Measurements from ENCODE around the gene DRD2. TPM values are rescaled to one million over a fixed set of nuclear protein-coding genes. Genes with fewer than 3 reads are reported as not detected.
"Not testable (repeated sequence)": the region's sequence is repeated elsewhere in the genome, so short reads cannot be mapped to it uniquely, and the experiment has no call there.

DRD2 gene
- 0.37 TPM for polyA plus RNA-seq (ENCODE audit: insufficient read length)
- long read RNA-seq, donor 1 = 0 reads
- long read RNA-seq, donor 2 = 0 reads
- long read RNA-seq, donor 3 = 0 reads
- long read RNA-seq, donor 4 = 0 reads
- long read RNA-seq, donor 5 = 0 reads
- long read RNA-seq, donor 6 = 0 reads
- long read RNA-seq, donor 7 = 0 reads
- long read RNA-seq, donor 8 = 0 reads

- DNase-seq = no peak
Observed at GRCh38 chr11:113475160-113475761, at the start of gene DRD2. TSS of gene DRD2 (minus strand) at chr11:113475398. CDS start at chr11:113424651, 50,747 bp downstream.

- not testable (repeated sequence) for DNase-seq
Observed at GRCh38 chr11:113523906-113524305, 48.7 kb upstream of the DRD2 start.

GRCh38 chr11:113521737-113522517, 46.7 kb upstream of the DRD2 start:
- no peak for DNase-seq

GRCh38 chr11:113519989-113520613, 44.9 kb upstream of the DRD2 start:
- no peak for DNase-seq

GRCh38 chr11:113518716-113519495, 43.7 kb upstream of the DRD2 start:
- no peak for DNase-seq

- DNase-seq = no peak
Observed at GRCh38 chr11:113517361-113517760, 42.2 kb upstream of the DRD2 start.

- no peak for DNase-seq
Observed at GRCh38 chr11:113514856-113515255, 39.7 kb upstream of the DRD2 start.

GRCh38 chr11:113507341-113507740, 32.1 kb upstream of the DRD2 start:
- no peak for DNase-seq

GRCh38 chr11:113506893-113507292, 31.7 kb upstream of the DRD2 start:
- DNase-seq = no peak

- no peak for DNase-seq
Observed at GRCh38 chr11:113506461-113506860, 31.3 kb upstream of the DRD2 start.

GRCh38 chr11:113505541-113506375, 30.6 kb upstream of the DRD2 start:
- DNase-seq = peak; percentile 12

- no peak for DNase-seq
Observed at GRCh38 chr11:113505046-113505445, 29.8 kb upstream of the DRD2 start.

- no peak for DNase-seq
Observed at GRCh38 chr11:113504586-113504985, 29.4 kb upstream of the DRD2 start.

- DNase-seq = no peak
Observed at GRCh38 chr11:113504071-113504470, 28.9 kb upstream of the DRD2 start.

- no peak for DNase-seq
Observed at GRCh38 chr11:113497066-113497910, 22.1 kb upstream of the DRD2 start.

GRCh38 chr11:113496026-113496651, 20.9 kb upstream of the DRD2 start:
- DNase-seq = no peak

GRCh38 chr11:113494021-113494420, 18.8 kb upstream of the DRD2 start:
- no peak for DNase-seq

- DNase-seq = no peak
Observed at GRCh38 chr11:113493206-113493605, 18.0 kb upstream of the DRD2 start.

- no peak for DNase-seq
Observed at GRCh38 chr11:113488931-113489351, 13.7 kb upstream of the DRD2 start.

GRCh38 chr11:113487622-113488021, 12.4 kb upstream of the DRD2 start:
- DNase-seq = no peak

Measured in left kidney (tissue), 8 donors.